Mucosa of gallbladder (tissue), 1 donor: Measurements from ENCODE around the gene TRPM3. TPM values are rescaled to one million over a fixed set of nuclear protein-coding genes. Genes with fewer than 3 reads are reported as not detected.
"Not testable (repeated sequence)": the region's sequence is repeated elsewhere in the genome, so short reads cannot be mapped to it uniquely, and the experiment has no call there.

Source experiments
- DNase-seq: peaks from one replicate; pipeline ENCODE4 v3.0.0-alpha.2; 2020; ENCODE audit warnings: low spot score
- total RNA-seq: library from RNA; stranded (reverse); gene quantifications from one replicate; pipeline ENCODE4 v1.2.1, GENCODE V29; 2021
- donor health status: DM: no; HTN: no; CAD: no.

The TRPM3 gene
- total RNA-seq, 1 donor from 2014 or later: 9.2 TPM

- no peak for DNase-seq
These were observed 449.2 kb downstream of the TRPM3 start for GRCh38 chr9:70672161-70672649.

- no peak for DNase-seq
These were observed 452.7 kb downstream of the TRPM3 start for GRCh38 chr9:70668751-70669150.

- no peak for DNase-seq
These were observed 462.7 kb downstream of the TRPM3 start for GRCh38 chr9:70658765-70659164.

- no peak for DNase-seq
These were observed 465.1 kb downstream of the TRPM3 start for GRCh38 chr9:70656281-70656680.

- no peak for DNase-seq
These were observed 467.3 kb downstream of the TRPM3 start for GRCh38 chr9:70654144-70654543.

GRCh38 chr9:70644627-70645026 lies 476.8 kb downstream of the TRPM3 start:
- not testable (repeated sequence) for DNase-seq

- no peak for DNase-seq
These were observed 479.1 kb downstream of the TRPM3 start for GRCh38 chr9:70642341-70642740.

GRCh38 chr9:70641631-70642030 lies 479.8 kb downstream of the TRPM3 start:
- no peak for DNase-seq

- DNase-seq: no peak
These were observed 480.4 kb downstream of the TRPM3 start for GRCh38 chr9:70641031-70641430.

- no peak for DNase-seq
These were observed 481.3 kb downstream of the TRPM3 start for GRCh38 chr9:70639853-70640814.

GRCh38 chr9:70635790-70636189 lies 485.6 kb downstream of the TRPM3 start:
- no peak for DNase-seq

GRCh38 chr9:70634696-70635095 lies 486.7 kb downstream of the TRPM3 start:
- no peak for DNase-seq

- DNase-seq: no peak
These were observed 490.4 kb downstream of the TRPM3 start for GRCh38 chr9:70630971-70631370.

- DNase-seq: not testable (repeated sequence)
These were observed 492.2 kb downstream of the TRPM3 start for GRCh38 chr9:70629080-70629685.

GRCh38 chr9:70625078-70625477 lies 496.3 kb downstream of the TRPM3 start:
- no peak for DNase-seq

GRCh38 chr9:70618784-70619183 lies 502.6 kb downstream of the TRPM3 start:
- no peak for DNase-seq

GRCh38 chr9:70617033-70617828 lies 504.2 kb downstream of the TRPM3 start:
- no peak for DNase-seq

GRCh38 chr9:70616228-70616990 lies 505.0 kb downstream of the TRPM3 start:
- no peak for DNase-seq

GRCh38 chr9:70615464-70616138 lies 505.8 kb downstream of the TRPM3 start:
- no peak for DNase-seq

- DNase-seq: no peak
These were observed 506.5 kb downstream of the TRPM3 start for GRCh38 chr9:70614786-70615463.
